ENCODE data around the gene IL6R. TPM values are rescaled to one million over a fixed set of nuclear protein-coding genes. Genes with fewer than 3 reads are reported as not detected.

IL6R gene
- total RNA-seq, 1 donor from 2014 or later = 2.2 TPM

- no peaks in the 10 kb centered on the region for H3K36me3 ChIP-seq (ENCODE audit: insufficient read depth, low read length)
- H3K4me1 ChIP-seq (ENCODE audit: insufficient read depth, low read length) = peaks cover 49% of the 10 kb centered on the region
- H3K9ac ChIP-seq (ENCODE audit: low read length) = no peak overlapping the region
- peak overlapping the region; percentile 7 for H3K4me2 ChIP-seq (ENCODE audit: low read length)
- Mint-ChIP-seq H3K4me1 (ENCODE audit: low read depth, unreplicated experiment) (peaks cover 32% of the 10 kb centered on the region), H3K4me3 (ENCODE audit: unreplicated experiment) (peak overlapping the region; percentile 7), H3K27ac (ENCODE audit: unreplicated experiment) (no peak overlapping the region), H3K9me3 (ENCODE audit: unreplicated experiment) (no peaks in the 10 kb centered on the region), H3K36me3 (ENCODE audit: low read depth, unreplicated experiment) (peaks cover 3% of the 10 kb centered on the region), H3K27me3 (ENCODE audit: low read depth, unreplicated experiment) (peaks cover 3% of the 10 kb centered on the region)
- H3K79me2 ChIP-seq (ENCODE audit: insufficient read depth, low read length) = no peaks in the 10 kb centered on the region
- no peaks in the 10 kb centered on the region for H3K9me3 ChIP-seq (ENCODE audit: insufficient read depth, low read depth, low read length)
- no peaks in the 10 kb centered on the region for H3K27me3 ChIP-seq (ENCODE audit: insufficient read depth, low read length)
- no peaks in the 10 kb centered on the region for H4K20me1 ChIP-seq (ENCODE audit: insufficient read depth, low read length)
- no peak overlapping the region for H3K4me3 ChIP-seq (ENCODE audit: insufficient read depth, low read depth, low read length)
- no peak for FAIRE-seq
- no peak overlapping the region for H2AFZ ChIP-seq (ENCODE audit: low read depth, low read length)
- no peak overlapping the region for H3K27ac ChIP-seq (ENCODE audit: low read depth, low read length)
- TF ChIP-seq CTCF (IDR thresholded peaks at IDR 0.05; ENCODE audit: insufficient read depth, low read depth, low read length) = no peak
- no peak for TF ChIP-seq EZH2 (IDR thresholded peaks at IDR 0.05; ENCODE audit: insufficient read depth, low read length)
- DNase-seq (ENCODE audit: low read depth) = no peak
Measured at GRCh38 chr1:154422521-154422920, 17.4 kb downstream of the IL6R start.

- Histone ChIP-seq H3K27me3 (ENCODE audit: insufficient read depth, low read length) (no peaks in the 10 kb centered on the region), H3K4me2 (ENCODE audit: low read length) (peak overlapping the region; percentile 54), H3K4me3 (ENCODE audit: insufficient read depth, low read depth, low read length) (no peak overlapping the region), H4K20me1 (ENCODE audit: insufficient read depth, low read length) (no peaks in the 10 kb centered on the region), H3K36me3 (ENCODE audit: insufficient read depth, low read length) (no peaks in the 10 kb centered on the region), H3K9me3 (ENCODE audit: insufficient read depth, low read depth, low read length) (no peaks in the 10 kb centered on the region), H3K27ac (ENCODE audit: low read depth, low read length) (no peak overlapping the region), H2AFZ (ENCODE audit: low read depth, low read length) (no peak overlapping the region), H3K79me2 (ENCODE audit: insufficient read depth, low read length) (no peaks in the 10 kb centered on the region), H3K9ac (ENCODE audit: low read length) (peak overlapping the region; percentile 6), H3K4me1 (ENCODE audit: insufficient read depth, low read length) (peaks cover 46% of the 10 kb centered on the region)
- H3K27ac Mint-ChIP-seq (ENCODE audit: unreplicated experiment) = peak overlapping the region; percentile 62
- peaks cover under 1% of the 10 kb centered on the region for H3K9me3 Mint-ChIP-seq (ENCODE audit: unreplicated experiment)
- H3K27me3 Mint-ChIP-seq (ENCODE audit: low read depth, unreplicated experiment) = peaks cover 4% of the 10 kb centered on the region
- DNase-seq (ENCODE audit: low read depth) (peak; percentile 71), FAIRE-seq (no peak)
- no peaks in the 10 kb centered on the region for H3K36me3 Mint-ChIP-seq (ENCODE audit: low read depth, unreplicated experiment)
- no peak overlapping the region for H3K4me3 Mint-ChIP-seq (ENCODE audit: unreplicated experiment)
- H3K4me1 Mint-ChIP-seq (ENCODE audit: low read depth, unreplicated experiment) = peaks cover 28% of the 10 kb centered on the region
- TF ChIP-seq EZH2 (IDR thresholded peaks at IDR 0.05; ENCODE audit: insufficient read depth, low read length) = no peak
- TF ChIP-seq CTCF (IDR thresholded peaks at IDR 0.05; ENCODE audit: insufficient read depth, low read depth, low read length) = no peak
Measured at GRCh38 chr1:154423304-154423987, 18.3 kb downstream of the IL6R start.

- Mint-ChIP-seq H3K27me3 (ENCODE audit: low read depth, unreplicated experiment) (peaks cover 6% of the 10 kb centered on the region), H3K4me1 (ENCODE audit: low read depth, unreplicated experiment) (peaks cover 25% of the 10 kb centered on the region), H3K9me3 (ENCODE audit: unreplicated experiment) (peaks cover 2% of the 10 kb centered on the region), H3K27ac (ENCODE audit: unreplicated experiment) (peak overlapping the region; percentile 62), H3K36me3 (ENCODE audit: low read depth, unreplicated experiment) (no peaks in the 10 kb centered on the region), H3K4me3 (ENCODE audit: unreplicated experiment) (no peak overlapping the region)
- Histone ChIP-seq H3K79me2 (ENCODE audit: insufficient read depth, low read length) (no peaks in the 10 kb centered on the region), H4K20me1 (ENCODE audit: insufficient read depth, low read length) (no peaks in the 10 kb centered on the region), H3K4me2 (ENCODE audit: low read length) (peak overlapping the region; percentile 54), H3K9ac (ENCODE audit: low read length) (peak overlapping the region; percentile 6), H3K27me3 (ENCODE audit: insufficient read depth, low read length) (no peaks in the 10 kb centered on the region), H3K4me3 (ENCODE audit: insufficient read depth, low read depth, low read length) (no peak overlapping the region), H3K36me3 (ENCODE audit: insufficient read depth, low read length) (no peaks in the 10 kb centered on the region), H3K9me3 (ENCODE audit: insufficient read depth, low read depth, low read length) (no peaks in the 10 kb centered on the region), H3K27ac (ENCODE audit: low read depth, low read length) (no peak overlapping the region), H2AFZ (ENCODE audit: low read depth, low read length) (no peak overlapping the region), H3K4me1 (ENCODE audit: insufficient read depth, low read length) (peaks cover 41% of the 10 kb centered on the region)
- DNase-seq (ENCODE audit: low read depth) = no peak
- FAIRE-seq = no peak
- TF ChIP-seq CTCF (IDR thresholded peaks at IDR 0.05; ENCODE audit: insufficient read depth, low read depth, low read length) (no peak), EZH2 (IDR thresholded peaks at IDR 0.05; ENCODE audit: insufficient read depth, low read length) (no peak)
Measured at GRCh38 chr1:154423988-154424326, 18.8 kb downstream of the IL6R start.

Measured in astrocyte (in vitro differentiated cells and primary cell).